ENCODE measurements around the gene SOD2. TPM values are rescaled to one million over a fixed set of nuclear protein-coding genes. Genes with fewer than 3 reads are reported as not detected.
A peak's percentile ranks its signal among the peaks of the same experiment; 100 is the strongest.
"Not testable (repeated sequence)": the region's sequence is repeated elsewhere in the genome, so short reads cannot be mapped to it uniquely, and the experiment has no call there.

SOD2 gene
- total RNA-seq, 1 donor from 2014 or later, result 495 TPM

GRCh38 chr6:159724778-159725177 lies 31.7 kb upstream of the SOD2 start:
- TF ChIP-seq CTCF (IDR thresholded peaks at IDR 0.05; ENCODE audit: insufficient read depth, low read length, poor library complexity, severe bottlenecking), result no peak
- Histone ChIP-seq H3K27me3 (ENCODE audit: control insufficient read depth, insufficient read depth, low read length) (no peaks in the 10 kb centered on the region), H3K4me3 (ENCODE audit: low read depth, low read length) (no peak overlapping the region), H3K36me3 (ENCODE audit: control insufficient read depth, insufficient read depth, low read length) (no peaks in the 10 kb centered on the region)
- DNase-seq (ENCODE audit: low read depth), result no peak

GRCh38 chr6:159723259-159723658 lies 30.2 kb upstream of the SOD2 start:
- no peaks in the 10 kb centered on the region for H3K27me3 ChIP-seq (ENCODE audit: control insufficient read depth, insufficient read depth, low read length)
- TF ChIP-seq CTCF (IDR thresholded peaks at IDR 0.05; ENCODE audit: insufficient read depth, low read length, poor library complexity, severe bottlenecking), result no peak

GRCh38 chr6:159722655-159723054 lies 29.6 kb upstream of the SOD2 start:
- DNase-seq (ENCODE audit: low read depth), result no peak
- Histone ChIP-seq H3K27me3 (ENCODE audit: control insufficient read depth, insufficient read depth, low read length) (no peaks in the 10 kb centered on the region), H3K36me3 (ENCODE audit: control insufficient read depth, insufficient read depth, low read length) (no peaks in the 10 kb centered on the region), H3K4me3 (ENCODE audit: low read depth, low read length) (no peak overlapping the region)
- no peak for TF ChIP-seq CTCF (IDR thresholded peaks at IDR 0.05; ENCODE audit: insufficient read depth, low read length, poor library complexity, severe bottlenecking)

More at GRCh38 chr6:159723259-159723658, 30.2 kb upstream of the SOD2 start:
- Histone ChIP-seq H3K4me3 (ENCODE audit: low read depth, low read length) (no peak overlapping the region), H3K36me3 (ENCODE audit: control insufficient read depth, insufficient read depth, low read length) (no peaks in the 10 kb centered on the region)
- no peak for DNase-seq (ENCODE audit: low read depth)

- not testable (repeated sequence) for H3K4me3 ChIP-seq (ENCODE audit: low read depth, low read length); DNase-seq (ENCODE audit: low read depth); H3K36me3 ChIP-seq (ENCODE audit: control insufficient read depth, insufficient read depth, low read length); H3K27me3 ChIP-seq (ENCODE audit: control insufficient read depth, insufficient read depth, low read length)
Measured at GRCh38 chr6:159721981-159722380, 28.9 kb upstream of the SOD2 start.

- DNase-seq (ENCODE audit: low read depth), result no peak
Measured at GRCh38 chr6:159720708-159721107, 27.7 kb upstream of the SOD2 start.

GRCh38 chr6:159719287-159719686 lies 26.2 kb upstream of the SOD2 start:
- H3K4me3 ChIP-seq (ENCODE audit: low read depth, low read length), result no peak overlapping the region
- H3K27me3 ChIP-seq (ENCODE audit: control insufficient read depth, insufficient read depth, low read length), result no peaks in the 10 kb centered on the region
- no peaks in the 10 kb centered on the region for H3K36me3 ChIP-seq (ENCODE audit: control insufficient read depth, insufficient read depth, low read length)
- no peak for TF ChIP-seq CTCF (IDR thresholded peaks at IDR 0.05; ENCODE audit: insufficient read depth, low read length, poor library complexity, severe bottlenecking)
- DNase-seq (ENCODE audit: low read depth), result no peak

More at GRCh38 chr6:159720708-159721107, 27.7 kb upstream of the SOD2 start:
- no peaks in the 10 kb centered on the region for H3K27me3 ChIP-seq (ENCODE audit: control insufficient read depth, insufficient read depth, low read length)
- no peaks in the 10 kb centered on the region for H3K36me3 ChIP-seq (ENCODE audit: control insufficient read depth, insufficient read depth, low read length)
- TF ChIP-seq CTCF (IDR thresholded peaks at IDR 0.05; ENCODE audit: insufficient read depth, low read length, poor library complexity, severe bottlenecking), result peak; percentile 39
- no peak overlapping the region for H3K4me3 ChIP-seq (ENCODE audit: low read depth, low read length)
